IMR-90 (cell line): ENCODE results near the gene EVPL. TPM values are rescaled to one million over a fixed set of nuclear protein-coding genes. Genes with fewer than 3 reads are reported as not detected.

Experiments
- ATAC-seq: fragments of 200-7000 bp; cut with Tn5 transposase; 2 replicates; pipeline ENCODE4 v1.9.1; 2020; ENCODE audit warnings: low read depth, mild to moderate bottlenecking, moderate library complexity
- BruUV-seq: library from RNA; stranded (reverse); fragments of 400-500 nt; replicated peaks from 2 replicates; lab custom pipeline; 2021; lab: Mats Ljungman, UMichigan
- CTCF ChIA-PET: fragments of 300-600 bp; formaldehyde crosslinking; extraction: SDS; loops from one replicate; lab custom pipeline; 2021; ENCODE audit warnings: antibody characterized with exemption; lab: Yijun Ruan, JAX
- POLR2A ChIA-PET: fragments of 300-600 bp; sonication (Branson Sonifier 250); formaldehyde crosslinking; loops from one replicate; lab custom pipeline; 2022; ENCODE audit warnings: antibody characterized with exemption; ENCODE audit not compliant: unreplicated experiment; lab: Charles Lee
- DNase-seq: peaks from one replicate; pipeline ENCODE4 v3.0.0; 2013
- H2AFZ ChIP-seq: replicated peaks from 2 replicates; pipeline ENCODE3; 2013; ENCODE audit warnings: low read length, mild to moderate bottlenecking; ENCODE audit not compliant: poor library complexity
- H2AK5ac ChIP-seq: 2 replicates; pipeline ENCODE4 v1.6.1; 2013; ENCODE audit warnings: low read depth, low read length, inconsistent platforms
- H2AK9ac ChIP-seq: replicated peaks from 2 replicates; pipeline ENCODE3; 2013; ENCODE audit warnings: mild to moderate bottlenecking, low read depth, low read length, moderate library complexity; ENCODE audit not compliant: poor library complexity
- H2BK120ac ChIP-seq: 2 replicates; pipeline ENCODE4 v1.6.1; 2013; ENCODE audit warnings: low read depth, low read length, inconsistent platforms
- H2BK15ac ChIP-seq: 3 replicates; pipeline ENCODE4 v1.6.1; 2013; ENCODE audit warnings: low read depth, low read length, inconsistent platforms
- H2BK20ac ChIP-seq: 2 replicates; pipeline ENCODE4 v1.6.1; 2013; ENCODE audit warnings: low read depth, mild to moderate bottlenecking, inconsistent platforms, low read length, moderate library complexity
- H2BK5ac ChIP-seq: 2 replicates; pipeline ENCODE4 v1.6.1; 2013; ENCODE audit warnings: mild to moderate bottlenecking, low read depth, low read length, inconsistent platforms; ENCODE audit not compliant: poor library complexity, severe bottlenecking
- H3K14ac ChIP-seq: replicated peaks from 2 replicates; pipeline ENCODE4 v1.6.1; 2013; ENCODE audit warnings: low read depth, low read length, inconsistent platforms
- H3K18ac ChIP-seq: 2 replicates; pipeline ENCODE4 v1.6.1; 2013; ENCODE audit warnings: low read depth, low read length, control low read depth
- H3K23ac ChIP-seq: 2 replicates; pipeline ENCODE4 v1.6.1; 2013; ENCODE audit warnings: low read depth, low read length, inconsistent platforms
- H3K27ac ChIP-seq: 2 replicates; pipeline ENCODE4 v1.5.1; 2013; ENCODE audit warnings: mild to moderate bottlenecking, control low read depth, low read length; ENCODE audit not compliant: insufficient read depth
- H3K27me3 ChIP-seq: 2 replicates; pipeline ENCODE4 v1.6.1; 2013; ENCODE audit warnings: low read length; ENCODE audit not compliant: control insufficient read depth, insufficient read depth
- H3K36me3 ChIP-seq: 2 replicates; pipeline ENCODE4 v1.6.1; 2013; ENCODE audit warnings: low read length, mixed read lengths; ENCODE audit not compliant: control insufficient read depth, insufficient read depth
- H3K4ac ChIP-seq: 2 replicates; pipeline ENCODE4 v1.6.1; 2013; ENCODE audit warnings: low read depth, low read length, inconsistent platforms
- H3K4me1 ChIP-seq: 2 replicates; pipeline ENCODE4 v1.6.1; 2013; ENCODE audit warnings: low read length, mixed read lengths; ENCODE audit not compliant: control insufficient read depth, insufficient read depth
- H3K4me2 ChIP-seq: 2 replicates; pipeline ENCODE4 v1.6.1; 2013; ENCODE audit warnings: low read depth, mild to moderate bottlenecking, control low read depth, low read length, moderate library complexity
- H3K4me3 ChIP-seq: 2 replicates; pipeline ENCODE4 v1.5.1; 2013; ENCODE audit warnings: low read depth, mild to moderate bottlenecking, control low read depth, low read length, moderate library complexity; ENCODE audit not compliant: insufficient read depth
- H3K56ac ChIP-seq: 2 replicates; pipeline ENCODE4 v1.6.1; 2013; ENCODE audit warnings: low read length, inconsistent platforms; ENCODE audit not compliant: insufficient read depth; ENCODE audit errors: extremely low read depth
- H3K79me1 ChIP-seq, 2 experiments: 2 replicates each; pipeline ENCODE4 v1.6.1; 2013; ENCODE audit warnings: low read length in 2 of 2, inconsistent platforms in 1 of 2, low read depth in 1 of 2
- H3K9ac ChIP-seq: 2 replicates; pipeline ENCODE4 v1.6.1; 2013; ENCODE audit warnings: low read depth, low read length, control low read depth
- H3K9me1 ChIP-seq: 2 replicates; pipeline ENCODE4 v1.6.1; 2013; ENCODE audit warnings: low read length, inconsistent platforms; ENCODE audit not compliant: insufficient read depth
- H3K9me3 ChIP-seq: 2 replicates; pipeline ENCODE4 v1.6.1; 2013; ENCODE audit warnings: low read length; ENCODE audit not compliant: control insufficient read depth, insufficient read depth
- H4K20me1 ChIP-seq: 2 replicates; pipeline ENCODE4 v1.6.1; 2013; ENCODE audit warnings: low read length, inconsistent platforms; ENCODE audit not compliant: insufficient read depth
- H4K5ac ChIP-seq: 2 replicates; pipeline ENCODE4 v1.6.1; 2013; ENCODE audit warnings: mild to moderate bottlenecking, low read depth, low read length, control low read depth
- H4K8ac ChIP-seq, 2 experiments: 2 replicates each; pipeline ENCODE4 v1.6.1; 2013; ENCODE audit warnings: low read depth in 2 of 2, low read length in 2 of 2, control low read depth in 1 of 2, inconsistent platforms in 1 of 2
- H4K91ac ChIP-seq: 2 replicates; pipeline ENCODE4 v1.6.1; 2013; ENCODE audit warnings: low read depth, low read length, inconsistent platforms; ENCODE audit not compliant: insufficient read depth
- RAD21 ChIP-seq: IDR thresholded peaks from 2 replicates; pipeline ENCODE4 v1.6.1; 2012; ENCODE audit warnings: low read length, improper control_type of control experiment
- WGBS, 2 experiments: methylation state at CpG; one replicate each; pipeline versions ENCODE4 v1.1.5 to v1.1.7; 2013; ENCODE audit warnings: missing lambda C conversion rate in 2 of 2; ENCODE audit not compliant: insufficient read length in 1 of 2; ENCODE audit errors: extremely low coverage in 2 of 2; 5-methylcytosine and 5-hydroxymethylcytosine counted together
- dilution Hi-C: fragments of 300-500 bp; cut with HindIII; formaldehyde crosslinking; loops from one replicate; pipeline ENCODE4 v1.14.3; 2018; ENCODE audit warnings: low sequenced_read_pairs; ENCODE audit not compliant: unreplicated experiment
- in situ Hi-C: fragments of 300-500 bp; cut with MboI; formaldehyde crosslinking; loops from 3 replicates; pipeline ENCODE4 v1.14.3; 2019; ENCODE audit warnings: low sequenced_read_pairs, inconsistent platforms, mixed read lengths
- intact Hi-C: fragments of 100-400 bp; cut with micrococcal nuclease; formaldehyde crosslinking; loops from 2 replicates; pipeline ENCODE4 v1.10.0; 2022
- polyA plus RNA-seq, 3 experiments: library from polyadenylated mRNA; depleted of rRNA; stranded (reverse); fragments of >200 nt; gene quantifications; 2 replicates each; pipeline ENCODE4 v1.2.3, GENCODE V29; 2012; ENCODE audit warnings: low replicate concordance in 1 of 3
- total RNA-seq: library from RNA; depleted of rRNA; stranded (reverse); fragments of >200 nt; gene quantifications from 2 replicates; pipeline ENCODE4 v1.2.3, GENCODE V29; 2012

EVPL gene
- total and polyA plus RNA-seq, 2 of the 4 experiments (the other 2 are of a cell fraction) = not detected

GRCh38 chr17:75981019-75981615 is 46.0 kb downstream of the EVPL start:
- no TSS peak for BruUV-seq
- H3K4me2 ChIP-seq = no peak overlapping the region
- peaks cover 7% of the 10 kb centered on the region; the same call in 1 of the 2 replicates for H3K4me1 ChIP-seq
- ChIA-PET POLR2A (no interaction called here), CTCF (interaction anchor here (0.6 kb wide), 1 partner anchor 40 kb away, joined by 4 read pairs; no protein-coding TSS in a partner anchor)
- WGBS, 2 experiments = 95% methylated on average over 4 of the region's 7 CpGs; no CpG with 5 or more reads in 1 of the 2 experiments
- H4K5ac ChIP-seq = no peak overlapping the region
- H3K27ac ChIP-seq = no peak overlapping the region
- DNase-seq (no peak), ATAC-seq (no peak)
- dilution Hi-C loops = no loop called here
- H2AFZ ChIP-seq = no peak overlapping the region
- H3K9ac ChIP-seq = no peak overlapping the region
- H3K4ac ChIP-seq = no peak overlapping the region; the same call in 1 of the 2 replicates
- 0 out of 2 replicates have a peak, but pooled peaks cover 3% of the 10 kb centered on the region for H3K36me3 ChIP-seq
- H3K9me3 ChIP-seq = no peaks in the 10 kb centered on the region
- no peak overlapping the region for H3K14ac ChIP-seq
- 0 out of 2 replicates have a peak, but pooled peaks cover 3% of the 10 kb centered on the region for H4K20me1 ChIP-seq
- in situ Hi-C loops = no loop called here
- H2AK5ac ChIP-seq = no peak overlapping the region; the same call in 1 of the 2 replicates
- intact Hi-C loops = no loop called here
- TF ChIP-seq RAD21 = no peak
- H3K23ac ChIP-seq = no peak overlapping the region
- H2BK15ac ChIP-seq = no peak overlapping the region
- H2BK120ac ChIP-seq = no peak overlapping the region
- H3K27me3 ChIP-seq = no peaks in the 10 kb centered on the region
- H4K91ac ChIP-seq = no peak overlapping the region
- H3K56ac ChIP-seq = no peak overlapping the region
- H2BK20ac ChIP-seq = no peak overlapping the region
- H3K4me3 ChIP-seq = no peak overlapping the region
- no peak overlapping the region for H2AK9ac ChIP-seq
- H4K8ac ChIP-seq = no peak overlapping the region
- peaks cover 33 to 71% of the 10 kb centered on the region in 2 experiments for H3K79me1 ChIP-seq
- no peak overlapping the region for H2BK5ac ChIP-seq
- H3K18ac ChIP-seq = no peak overlapping the region
- peaks cover 22% of the 10 kb centered on the region for H3K9me1 ChIP-seq
